Bronchial epithelial cell (primary cell): ENCODE measurements around the gene NF2. TPM values are rescaled to one million over a fixed set of nuclear protein-coding genes. Genes with fewer than 3 reads are reported as not detected.

ENCODE experiments used
- DNase-seq: peaks from one replicate; pipeline ENCODE4 v3.0.0-alpha.2; 2010; ENCODE audit warnings: low read depth
- FAIRE-seq: peaks from 2 replicates; lab custom pipeline; 2011; peaks lifted over from hg19 to GRCh38; lab: Jason Lieb, UNC
- H3K27me3 ChIP-seq: 2 replicates; pipeline ENCODE4 v1.5.1; 2011; ENCODE audit warnings: low read length; ENCODE audit not compliant: control insufficient read depth, insufficient read depth
- H3K36me3 ChIP-seq: 2 replicates; pipeline ENCODE4 v1.5.1; 2011; ENCODE audit warnings: low read length; ENCODE audit not compliant: control insufficient read depth, insufficient read depth
- H3K4me3 ChIP-seq: 2 replicates; pipeline ENCODE4 v1.5.1; 2011; ENCODE audit warnings: mild to moderate bottlenecking, low read depth, low read length, control low read depth
- CTCF ChIP-seq: IDR thresholded peaks from 2 replicates; pipeline ENCODE4 v1.5.1; 2011; ENCODE audit warnings: mild to moderate bottlenecking, moderate library complexity, low read length, control low read depth, inconsistent platforms; ENCODE audit not compliant: insufficient read depth, severe bottlenecking
- total RNA-seq: library from RNA; depleted of rRNA; stranded (reverse); fragments of >200 nt; gene quantifications from 2 replicates; pipeline ENCODE4 v1.2.1, GENCODE V29; 2014

NF2 gene
- total RNA-seq, 1 donor from 2014 or later: 28.4 TPM

- DNase-seq (no peak), FAIRE-seq (no peak)
- no peak for TF ChIP-seq CTCF
- no peak overlapping the region for H3K4me3 ChIP-seq
- no peaks in the 10 kb centered on the region for H3K27me3 ChIP-seq
- H3K36me3 ChIP-seq: peaks cover 7% of the 10 kb centered on the region
These were observed 85.9 kb downstream of the NF2 start for GRCh38 chr22:29689206-29689879.

- peaks cover 6% of the 10 kb centered on the region for H3K36me3 ChIP-seq
- peak; percentile 90 for TF ChIP-seq CTCF
- no peak for FAIRE-seq
- peak; percentile 31 for DNase-seq
- H3K27me3 ChIP-seq: no peaks in the 10 kb centered on the region
- no peak overlapping the region for H3K4me3 ChIP-seq
These were observed 86.4 kb downstream of the NF2 start for GRCh38 chr22:29689880-29690213.

GRCh38 chr22:29690476-29690875 lies 87.0 kb downstream of the NF2 start:
- DNase-seq: no peak
- H3K36me3 ChIP-seq: peaks cover 7% of the 10 kb centered on the region
- no peaks in the 10 kb centered on the region for H3K27me3 ChIP-seq
- peak; percentile 36 for FAIRE-seq
- TF ChIP-seq CTCF: no peak
- no peak overlapping the region for H3K4me3 ChIP-seq

GRCh38 chr22:29691636-29692326 lies 88.3 kb downstream of the NF2 start:
- Histone ChIP-seq H3K36me3 (peaks cover 7% of the 10 kb centered on the region), H3K4me3 (no peak overlapping the region), H3K27me3 (no peaks in the 10 kb centered on the region)
- no peak for DNase-seq
- TF ChIP-seq CTCF: no peak
- no peak for FAIRE-seq

- Histone ChIP-seq H3K36me3 (peaks cover 7% of the 10 kb centered on the region), H3K27me3 (no peaks in the 10 kb centered on the region)
- TF ChIP-seq CTCF: no peak
These were observed 88.9 kb downstream of the NF2 start for GRCh38 chr22:29692327-29692640.

More at GRCh38 chr22:29692327-29692640, 88.9 kb downstream of the NF2 start:
- DNase-seq (no peak), FAIRE-seq (no peak)
- H3K4me3 ChIP-seq: no peak overlapping the region
